ENCODE measurements around the gene MYCL.

Gene MYCL

DNA sequence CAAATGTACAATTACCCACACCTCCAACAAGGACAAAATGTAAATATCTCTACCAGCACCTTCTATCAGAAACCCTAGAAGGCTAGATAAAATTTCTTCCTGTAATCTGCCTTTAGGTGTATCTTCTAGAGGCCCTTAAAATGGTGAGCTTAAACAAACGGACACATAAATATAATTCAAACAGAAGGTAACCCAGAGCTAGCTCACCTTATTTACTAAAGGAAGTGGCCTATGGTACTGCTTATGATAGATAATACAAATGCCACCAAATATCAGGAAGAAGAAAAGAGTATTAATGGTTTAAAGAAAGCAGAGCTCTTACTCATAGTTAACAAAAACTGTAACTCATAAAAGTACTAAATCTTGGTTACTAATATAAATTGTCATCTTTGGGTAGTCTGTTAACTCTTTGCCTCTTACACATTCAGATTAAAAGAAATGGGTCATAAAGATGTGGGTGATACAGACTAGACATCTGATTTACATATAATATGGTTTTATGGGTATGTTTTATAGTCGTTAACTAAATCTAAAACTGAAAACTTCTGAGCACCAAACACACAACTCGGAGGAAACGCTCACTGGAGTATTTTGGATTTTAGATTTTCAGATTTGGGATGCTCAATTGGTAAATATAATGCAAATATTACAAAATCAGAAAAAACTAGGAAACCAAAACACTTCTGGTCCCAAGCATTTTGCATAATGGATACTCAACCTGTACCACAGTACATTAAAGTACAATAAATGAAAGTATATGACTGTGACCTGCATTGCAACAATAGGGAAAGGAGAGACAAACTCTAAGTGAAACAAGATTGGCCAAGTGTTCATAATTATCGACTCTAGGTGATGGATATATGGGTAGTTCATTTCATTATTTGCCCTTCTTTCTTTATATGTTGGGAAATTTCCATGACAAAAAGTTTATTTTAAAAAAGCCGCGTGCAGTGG is 41.6 kb downstream of the MYCL start:
- no peak overlapping the region for H3K27ac ChIP-seq
- no peak for DNase-seq (ENCODE audit: low read depth, low spot score)

DNA sequence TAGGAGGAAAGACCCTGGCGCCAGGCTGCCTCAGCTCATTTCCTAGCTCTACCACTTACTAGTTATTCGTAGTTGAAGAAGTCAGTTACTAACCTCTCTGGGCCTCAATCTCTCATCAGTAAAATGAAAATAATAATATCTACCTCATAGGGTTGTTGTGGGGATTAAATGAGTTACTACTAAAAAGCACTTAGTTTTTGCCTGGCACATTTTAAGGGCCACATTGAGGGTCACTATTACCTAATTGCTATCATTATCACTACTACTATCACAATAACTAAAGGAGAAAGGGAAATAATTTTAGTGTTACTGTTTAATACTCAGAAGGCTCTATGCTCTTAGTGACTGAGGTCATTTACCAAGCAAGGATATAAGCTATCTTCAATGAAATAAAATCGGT is 43.4 kb downstream of the MYCL start:
- no peak overlapping the region for H3K27ac ChIP-seq
- no peak for DNase-seq (ENCODE audit: low read depth, low spot score)

DNA sequence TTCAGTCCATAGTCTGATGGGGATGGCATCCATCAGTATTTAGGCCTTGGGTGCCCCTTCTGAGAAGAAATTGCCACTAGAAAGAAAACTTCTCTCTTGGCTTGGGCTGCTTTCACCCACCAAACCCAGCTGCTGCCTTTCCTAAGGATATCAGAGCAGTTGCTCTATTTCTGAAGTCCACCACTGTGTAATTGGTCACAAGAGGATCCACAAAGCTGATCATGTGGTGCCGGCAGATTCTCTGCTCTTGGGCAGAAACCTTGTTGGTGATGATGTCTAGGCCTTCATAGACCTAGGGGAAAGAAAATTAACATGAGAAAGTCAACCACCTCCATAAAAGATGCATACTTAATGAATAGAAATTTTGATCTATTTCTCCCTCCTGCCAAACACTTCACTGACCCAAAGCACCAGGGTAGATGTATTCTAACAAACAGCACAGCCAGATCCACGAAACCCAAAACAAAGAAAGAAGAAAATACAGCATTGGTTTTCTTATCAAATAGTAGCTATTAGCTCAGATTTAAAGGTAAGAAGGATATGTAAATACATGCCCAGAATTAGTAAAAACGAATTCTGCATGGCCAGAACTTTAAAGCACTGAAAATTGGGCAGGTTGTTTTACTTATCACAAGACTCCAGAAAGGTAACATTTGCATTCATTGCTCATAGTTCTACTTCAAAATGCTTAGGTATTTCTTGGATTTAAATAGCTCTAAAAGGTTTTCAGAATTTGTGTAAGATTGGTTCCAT is 44.4 kb downstream of the MYCL start:
- no peak overlapping the region for H3K27ac ChIP-seq
- no peak for DNase-seq (ENCODE audit: low read depth, low spot score)

DNA sequence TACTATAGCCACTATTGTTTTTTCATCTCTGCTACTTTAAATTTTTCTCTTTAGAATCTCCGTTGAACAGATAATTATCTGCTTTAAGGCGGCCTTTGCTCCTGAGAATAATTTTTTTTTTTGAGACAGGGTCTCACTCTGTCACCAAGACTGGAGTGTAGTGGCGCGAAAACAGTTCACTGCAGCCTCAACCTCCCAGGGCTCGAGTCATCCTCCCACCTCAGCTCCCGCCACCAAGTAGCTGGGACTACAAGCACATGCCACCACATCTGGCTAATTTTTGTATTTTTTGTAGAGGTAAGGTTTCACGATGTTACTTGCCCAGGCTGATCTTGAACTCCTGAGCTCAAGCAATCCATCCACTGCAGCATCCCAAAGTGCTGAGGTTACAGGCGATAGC is 47.0 kb downstream of the MYCL start:
- no peak for DNase-seq (ENCODE audit: low read depth, low spot score)
- no peak overlapping the region for H3K27ac ChIP-seq

- no peak overlapping the region for H3K27ac ChIP-seq
- no peak for DNase-seq (ENCODE audit: low read depth, low spot score)
Observed at GRCh38 chr1:39854314-39854713, 47.4 kb downstream of the MYCL start.

DNA sequence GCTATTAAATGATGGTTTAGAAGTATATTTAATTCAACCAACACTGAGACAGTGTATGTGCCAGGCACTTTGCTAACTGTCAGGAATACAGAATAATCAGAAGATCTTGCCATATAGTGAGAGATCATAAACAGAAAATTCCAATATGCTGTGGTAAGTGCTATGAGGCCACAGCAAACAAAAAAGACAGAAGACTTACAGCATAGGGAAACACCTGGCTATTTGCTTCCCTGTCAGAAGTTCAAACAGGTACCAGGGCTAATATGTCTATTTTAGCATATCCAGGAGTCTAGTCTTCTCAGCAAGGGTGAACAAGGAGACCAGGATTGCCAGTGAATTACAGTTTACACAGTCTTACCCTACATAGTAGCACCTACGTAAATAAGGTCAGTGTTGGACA is 48.8 kb downstream of the MYCL start:
- no peak for DNase-seq (ENCODE audit: low read depth, low spot score)

DNA sequence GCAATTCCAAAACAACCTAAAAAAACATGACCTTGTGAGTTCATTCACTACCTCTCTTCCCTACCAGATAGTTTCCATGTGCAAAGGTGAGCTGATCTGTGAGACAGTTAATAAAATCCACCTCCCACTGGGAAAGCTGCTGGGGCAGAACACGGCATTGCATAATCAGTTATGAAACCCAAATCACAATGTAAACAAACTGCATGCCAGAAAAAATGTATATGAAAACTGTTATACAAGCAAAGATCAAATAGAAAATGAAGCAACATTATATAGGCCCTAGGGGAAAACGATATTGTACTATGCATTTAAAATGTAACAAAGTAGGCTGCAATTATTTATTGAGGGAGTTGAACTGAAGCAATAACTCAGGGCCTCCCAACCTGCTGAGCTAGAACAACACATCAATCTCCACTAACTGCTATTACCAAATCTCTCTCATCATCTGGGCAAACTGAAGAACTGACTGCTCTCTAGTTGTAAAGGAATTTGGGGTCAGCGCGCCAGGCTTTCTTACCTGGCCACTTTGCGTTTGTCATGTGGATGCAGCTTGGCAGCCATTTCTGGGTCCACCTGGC is 49.4 kb downstream of the MYCL start:
- DNase-seq (ENCODE audit: low read depth, low spot score): no peak
- H3K27ac ChIP-seq: peak overlapping the region; percentile 43

More for the DNA sequence above, 48.8 kb downstream of the MYCL start:
- peak overlapping the region; percentile 43 for H3K27ac ChIP-seq

GRCh38 chr1:39850606-39851216 is 51.0 kb downstream of the MYCL start:
- H3K27ac ChIP-seq: peak overlapping the region; percentile 37
- no peak for DNase-seq (ENCODE audit: low read depth, low spot score)

DNA sequence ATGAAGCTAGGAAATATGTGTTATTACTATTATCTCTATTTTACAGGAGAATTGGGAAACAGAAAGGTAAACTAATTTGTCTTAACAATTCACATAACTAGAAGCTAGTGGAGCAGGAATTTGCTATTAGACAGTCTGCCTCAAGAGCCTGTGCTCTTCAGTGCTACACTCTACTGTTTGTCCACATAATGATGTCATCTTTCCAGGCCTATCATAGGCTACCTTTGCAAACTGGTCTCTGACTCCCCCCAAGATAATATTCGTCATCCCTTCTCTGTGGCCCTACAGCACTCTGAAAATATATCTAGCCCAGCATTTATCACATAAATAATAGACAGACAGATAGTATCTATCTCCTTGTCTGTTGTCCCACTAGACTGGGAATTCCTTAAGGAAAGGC is 52.5 kb downstream of the MYCL start:
- DNase-seq (ENCODE audit: low read depth, low spot score): no peak
- no peak overlapping the region for H3K27ac ChIP-seq

DNA sequence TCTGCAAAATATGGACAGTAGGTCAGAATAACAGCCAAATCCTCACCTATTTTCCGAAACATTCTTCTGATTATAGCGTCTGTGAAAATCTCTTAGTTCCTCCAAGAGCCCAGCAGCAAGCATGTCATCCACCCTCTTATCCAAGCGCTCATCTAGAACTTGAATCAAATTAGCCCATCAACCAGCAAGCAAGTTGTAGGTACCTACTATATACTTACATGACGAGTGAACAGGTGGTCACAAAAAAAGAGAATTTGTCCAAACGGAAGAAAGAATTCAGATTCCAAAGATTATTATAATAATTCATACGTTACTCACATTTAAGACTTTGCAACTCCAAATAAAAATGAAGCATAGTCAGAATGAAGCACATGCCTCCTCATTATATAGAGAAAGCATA is 53.8 kb downstream of the MYCL start:
- DNase-seq (ENCODE audit: low read depth, low spot score): no peak
- no peak overlapping the region for H3K27ac ChIP-seq

GRCh38 chr1:39846796-39847195 is 54.9 kb downstream of the MYCL start:
- H3K27ac ChIP-seq: peak overlapping the region; percentile 38
- DNase-seq (ENCODE audit: low read depth, low spot score): no peak

- peak; percentile 73 for DNase-seq (ENCODE audit: low read depth, low spot score)
- H3K27ac ChIP-seq: peak overlapping the region; percentile 38
Observed at GRCh38 chr1:39845569-39846566, 55.8 kb downstream of the MYCL start.

All from epithelial cell of prostate (primary cell).